Activated T-cell treated with anti-CD3 and anti-CD28 coated beads for 24 hours (primary cell): Measurements from ENCODE around the gene DNAH3.
"Not testable (repeated sequence)": the region's sequence is repeated elsewhere in the genome, so short reads cannot be mapped to it uniquely, and the experiment has no call there.

Experiments used
- DNase-seq: peaks from one replicate; pipeline ENCODE4 v3.0.0-alpha.2; 2020; ENCODE audit warnings: low read depth

The DNAH3 gene

DNA sequence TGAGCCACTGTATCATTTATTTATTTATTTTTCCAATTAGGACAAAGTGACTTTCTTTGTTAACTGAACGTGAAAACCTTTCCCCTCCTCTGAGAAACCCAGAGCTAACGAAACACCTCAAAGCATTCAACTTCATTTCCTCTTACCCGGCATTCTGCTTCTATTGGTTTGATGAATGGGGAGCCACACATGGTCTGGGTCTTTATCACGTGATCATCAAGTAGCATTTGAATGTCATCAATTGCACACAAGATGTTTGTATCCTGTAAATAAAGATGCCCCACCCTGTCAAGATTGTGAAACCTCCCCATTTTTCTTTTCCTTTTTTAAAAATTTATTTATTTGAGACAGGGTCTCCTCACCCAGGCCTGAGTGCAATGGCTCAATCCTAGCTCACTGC, 80.1 kb downstream of the DNAH3 start:
- no peak for DNase-seq

DNA sequence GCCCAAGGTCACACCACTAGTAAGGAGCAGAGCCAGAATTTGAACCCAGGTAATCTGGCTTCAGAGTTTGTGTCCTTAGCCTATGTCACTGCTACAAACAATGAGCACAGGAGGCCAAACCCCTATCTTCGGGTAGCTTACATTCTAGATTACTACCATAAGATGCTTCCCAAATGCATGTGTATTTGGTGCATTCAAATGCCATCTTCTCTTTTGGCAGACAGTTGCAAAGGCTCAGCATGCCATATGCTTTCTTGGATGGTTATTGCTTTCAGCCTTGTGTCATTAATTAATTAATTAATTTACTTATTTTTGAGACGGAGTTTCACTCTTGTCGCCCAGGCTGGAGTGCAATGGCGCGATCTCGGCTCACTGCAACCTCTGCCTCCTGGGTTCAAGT, 80.7 kb downstream of the DNAH3 start:
- DNase-seq, result no peak

DNA sequence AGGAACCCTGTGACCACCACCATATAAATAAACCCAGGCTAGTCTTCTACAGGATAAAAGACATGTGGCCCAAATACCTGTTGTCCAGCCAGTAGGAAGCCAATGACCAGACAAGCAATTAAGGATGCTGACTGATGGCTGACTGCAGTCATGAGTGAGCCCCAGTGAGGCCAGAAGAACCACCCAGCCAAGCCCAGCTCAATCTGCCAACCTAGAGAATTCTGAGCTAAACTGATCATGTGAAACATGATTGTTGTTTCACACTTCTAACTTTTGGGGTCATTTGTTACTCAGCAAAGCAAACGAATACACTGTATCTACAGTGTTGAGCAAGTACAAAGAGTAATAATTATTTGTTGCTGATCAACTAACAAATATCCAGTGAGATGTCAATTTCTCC, 86.4 kb downstream of the DNAH3 start:
- no peak for DNase-seq

DNA sequence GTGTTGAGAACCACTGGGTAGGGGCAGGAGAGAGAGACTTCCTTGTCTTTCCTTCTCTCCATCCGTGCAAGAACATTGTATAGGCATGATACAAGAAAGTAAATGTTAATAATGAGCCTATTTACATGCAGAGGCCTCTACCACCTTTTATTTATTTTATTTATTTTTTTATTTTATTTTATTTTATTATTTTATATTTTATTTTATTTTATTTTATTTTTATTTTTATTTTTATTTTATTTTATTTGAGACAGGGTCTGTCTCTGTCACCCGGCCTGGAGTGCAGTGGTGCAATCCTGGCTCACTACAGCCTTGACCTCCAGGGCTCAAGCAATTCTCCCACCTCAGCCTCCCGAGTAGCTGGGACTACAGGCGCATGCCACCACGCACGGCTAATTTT, 87.3 kb downstream of the DNAH3 start:
- not testable (repeated sequence) for DNase-seq

DNA sequence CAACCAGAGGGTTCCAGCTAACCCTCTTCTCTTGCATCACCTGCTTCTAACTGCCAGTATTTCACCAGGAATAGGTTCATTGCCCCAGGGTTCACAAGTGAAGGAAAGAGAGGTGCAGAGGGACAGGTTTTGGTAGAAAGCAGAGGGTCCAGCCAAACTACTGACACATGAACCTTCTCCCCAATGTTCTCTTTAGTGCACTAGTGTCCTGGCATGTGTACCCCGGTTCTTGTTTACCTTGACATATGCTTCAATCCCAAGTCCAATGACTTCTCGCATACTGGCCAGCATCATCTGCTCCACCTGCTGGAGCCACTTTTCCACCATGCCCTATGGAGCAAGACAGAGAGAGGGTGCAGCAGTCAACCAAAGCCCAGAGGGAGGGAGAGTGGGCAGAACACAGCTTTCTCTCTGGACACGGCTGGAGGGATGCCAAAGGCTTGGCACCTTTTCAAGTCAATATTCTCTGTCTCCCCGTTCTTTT, 90.6 kb downstream of the DNAH3 start:
- DNase-seq, result no peak

DNA sequence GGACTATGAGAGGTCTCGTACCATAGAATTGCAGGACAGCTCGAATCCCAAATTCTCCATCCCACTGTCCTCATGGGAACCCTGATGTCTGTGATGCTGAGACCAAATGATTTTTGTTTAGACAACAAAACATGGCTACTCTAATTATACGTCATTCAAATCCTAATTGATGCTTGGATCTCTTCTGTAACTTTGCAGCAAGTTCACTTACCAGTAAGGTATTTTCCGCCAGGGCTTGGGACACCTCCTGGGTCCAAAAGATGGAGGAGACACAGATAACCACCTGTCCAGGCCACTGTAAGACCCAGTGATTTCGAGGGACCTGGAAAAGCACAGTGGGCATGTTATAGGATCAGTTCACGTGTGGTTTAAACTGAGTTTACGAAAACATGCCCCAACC, 92.8 kb downstream of the DNAH3 start:
- DNase-seq, result no peak

DNA sequence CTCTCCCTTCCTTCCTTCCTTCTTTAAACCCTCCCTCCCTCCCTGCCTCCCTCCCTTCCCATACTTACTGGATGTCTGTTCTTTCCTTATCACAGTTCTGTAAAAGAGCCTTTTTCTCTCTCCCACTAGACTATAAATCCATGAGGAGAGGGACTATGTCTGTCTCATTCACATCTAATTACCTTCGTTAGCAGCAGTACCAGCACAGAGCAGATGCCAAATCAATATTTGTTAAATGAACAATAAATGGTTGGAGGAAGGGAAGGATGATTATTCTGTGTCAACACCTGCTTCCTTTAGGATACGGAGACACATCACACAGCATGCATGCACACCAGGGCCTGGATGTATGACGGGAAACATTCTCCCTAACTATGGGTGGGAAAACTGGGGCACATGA, 94.2 kb downstream of the DNAH3 start:
- DNase-seq, result no peak

DNA sequence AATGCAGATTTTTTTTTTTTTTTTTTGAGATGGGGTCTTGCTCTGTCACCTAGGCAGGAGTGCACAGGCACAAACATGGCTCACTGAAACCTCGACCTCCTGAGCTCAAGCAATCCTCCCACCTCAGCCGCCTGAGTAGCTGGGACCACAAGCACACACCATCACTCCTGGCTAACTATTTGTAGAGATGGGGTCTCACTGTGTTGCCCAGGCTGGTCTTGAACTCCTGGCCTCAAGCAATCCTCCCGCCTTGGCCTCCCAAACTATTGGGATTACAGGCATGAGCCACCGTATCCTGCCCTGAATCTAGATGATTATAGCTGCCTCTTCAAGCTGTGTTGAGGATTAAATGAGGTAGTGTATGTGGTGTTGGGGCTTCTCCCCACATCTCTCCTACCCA, 94.9 kb downstream of the DNAH3 start:
- DNase-seq, result not testable (repeated sequence)

DNA sequence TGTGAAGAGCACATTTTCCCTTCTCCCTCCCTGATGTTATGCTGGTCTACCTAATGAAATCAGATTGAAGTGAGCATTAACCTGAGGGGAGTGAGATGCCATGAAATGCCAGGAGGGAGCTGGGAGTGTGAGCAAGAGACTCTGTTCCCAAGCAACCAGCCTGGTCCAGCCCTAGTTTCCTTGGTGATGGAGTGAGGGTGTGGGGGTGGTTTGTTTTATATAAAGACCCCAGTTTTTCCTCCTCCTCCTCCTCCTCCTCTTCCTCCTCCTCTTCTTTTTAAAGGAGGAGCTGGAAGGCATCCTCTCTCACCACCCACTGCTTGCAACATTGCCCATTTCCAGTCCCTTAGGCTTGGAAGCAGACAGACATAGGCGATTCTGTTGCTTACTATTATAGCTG, 97.1 kb downstream of the DNAH3 start:
- no peak for DNase-seq

DNA sequence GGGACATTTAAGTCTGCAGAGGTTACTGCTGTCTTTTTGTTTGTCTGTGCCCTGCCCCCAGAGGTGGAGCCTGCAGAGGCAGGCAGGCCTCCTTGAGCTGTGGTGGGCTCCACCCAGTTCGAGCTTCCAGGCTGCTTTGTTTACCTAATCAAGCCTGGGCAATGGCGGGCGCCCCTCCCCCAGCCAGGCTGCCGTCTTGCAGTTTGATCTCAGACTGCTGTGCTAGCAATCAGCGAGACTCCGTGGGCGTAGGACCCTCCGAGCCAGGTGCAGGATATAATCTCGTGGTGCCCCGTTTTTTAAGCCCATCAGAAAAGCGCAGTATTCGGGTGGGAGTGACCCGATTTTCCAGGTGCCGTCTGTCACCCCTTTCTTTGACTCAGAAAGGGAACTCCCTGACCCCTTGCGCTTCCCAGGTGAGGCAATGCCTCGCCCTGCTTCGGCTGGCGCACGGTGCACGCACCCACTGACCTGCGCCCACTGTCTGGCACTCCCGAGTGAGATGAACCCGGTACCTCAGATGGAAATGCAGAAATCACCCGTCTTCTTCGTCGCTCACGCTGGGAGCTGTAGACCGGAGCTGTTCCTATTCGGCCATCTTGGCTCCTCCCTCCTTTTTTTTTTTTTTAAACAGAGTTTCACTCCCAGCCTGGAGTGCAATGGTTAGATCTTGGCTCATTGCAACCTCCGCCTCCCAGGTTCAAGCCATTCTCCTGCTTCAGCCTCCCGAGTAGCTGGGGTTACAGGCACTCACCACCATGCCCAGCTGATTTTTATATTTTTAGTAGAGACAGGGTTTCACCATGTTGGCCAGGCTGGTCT, 102.3 kb downstream of the DNAH3 start:
- DNase-seq, result not testable (repeated sequence)

DNA sequence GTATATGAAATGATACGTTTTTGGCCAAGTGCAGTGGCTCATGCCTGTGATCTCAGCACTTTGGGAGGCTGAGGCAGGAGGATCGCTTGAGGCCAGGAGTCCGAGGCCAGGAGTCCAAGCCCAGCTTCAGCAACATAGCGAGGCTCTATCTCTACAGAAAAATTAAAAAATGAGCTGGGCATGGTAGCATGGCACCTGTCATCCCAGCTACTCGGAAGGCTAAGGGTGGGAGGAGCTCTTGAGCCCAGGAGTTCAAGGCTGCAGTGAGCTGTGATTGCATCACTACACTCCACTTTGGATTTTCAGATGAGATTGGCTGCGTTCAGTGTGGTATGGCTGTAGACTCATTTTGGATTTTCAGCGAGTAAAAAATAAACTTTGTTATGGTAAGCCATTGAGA, 112.4 kb downstream of the DNAH3 start:
- no peak for DNase-seq

DNA sequence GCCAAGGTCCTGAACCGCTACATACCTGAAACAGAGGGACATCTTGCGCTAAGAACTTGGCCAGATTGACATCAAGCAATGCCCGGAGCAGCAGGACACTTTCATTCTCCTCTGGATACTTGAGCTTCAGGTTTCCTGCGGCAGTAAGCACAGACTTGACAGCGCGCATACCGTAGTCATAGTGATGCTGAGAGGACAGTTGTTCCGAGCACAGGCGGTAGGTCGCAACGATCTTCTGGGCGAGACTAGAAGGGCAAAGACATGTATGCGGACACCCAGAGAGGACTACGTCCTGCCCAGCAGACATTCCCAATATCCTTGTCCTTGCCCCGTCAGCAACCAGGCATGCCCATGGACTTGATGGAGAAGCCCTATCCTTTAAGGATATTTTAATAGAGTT, 112.9 kb downstream of the DNAH3 start:
- DNase-seq, result no peak

DNA sequence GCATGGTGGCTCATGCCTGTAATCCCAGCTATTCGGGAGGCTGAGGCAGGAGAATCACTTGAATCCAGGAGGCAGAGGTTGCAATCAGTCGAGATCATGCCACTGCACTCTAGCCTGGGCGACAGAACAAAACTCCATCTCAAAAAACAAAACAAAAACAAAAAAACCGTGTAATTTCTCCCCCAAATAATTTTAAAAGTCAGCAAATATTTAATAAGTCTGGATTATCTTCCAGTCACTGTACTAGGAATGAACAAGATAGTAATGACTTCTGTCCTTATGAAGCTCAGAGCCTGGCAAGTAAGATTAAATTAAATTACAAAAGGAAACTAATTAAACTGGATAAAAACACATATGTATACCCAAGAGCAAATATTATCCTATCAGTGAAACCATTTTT, 113.5 kb downstream of the DNAH3 start:
- DNase-seq, result no peak

DNA sequence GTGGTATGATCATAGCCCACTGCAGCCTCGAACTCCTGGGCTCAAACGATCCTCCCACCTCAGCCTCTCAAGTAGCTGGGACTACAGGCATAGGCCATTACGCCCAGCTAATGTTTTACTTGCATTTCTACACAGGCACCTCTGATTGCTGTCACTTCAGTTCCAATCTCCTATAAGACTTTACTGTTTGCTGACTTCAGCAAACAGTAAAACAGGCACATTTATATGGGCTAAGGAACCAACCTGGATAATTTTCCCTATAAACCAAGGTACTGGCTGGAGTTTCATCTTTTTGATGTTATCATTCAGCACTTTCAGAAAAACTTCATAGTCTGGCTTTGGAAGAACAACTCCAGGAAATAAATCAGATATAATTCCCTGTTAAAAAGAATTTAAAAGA, 114.2 kb downstream of the DNAH3 start:
- DNase-seq, result no peak

DNA sequence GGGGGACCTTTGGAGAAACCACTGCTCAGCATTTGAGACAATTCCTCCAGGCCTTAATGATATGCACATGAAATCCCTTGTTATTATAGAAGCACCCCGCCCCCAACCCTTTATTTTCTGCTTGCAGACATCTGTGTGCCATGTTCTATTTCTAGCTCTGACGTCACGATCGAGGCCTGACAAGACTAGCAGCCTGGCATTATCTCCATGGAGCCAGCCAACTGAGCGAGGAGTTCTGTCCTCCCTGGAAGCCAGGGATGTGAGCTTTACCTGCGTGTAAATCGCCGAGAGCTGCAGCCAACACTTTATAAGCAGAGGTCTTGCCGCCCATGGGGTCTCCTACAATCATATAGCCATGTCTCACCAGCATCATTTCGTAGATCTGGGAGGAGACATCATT, 116.9 kb downstream of the DNAH3 start:
- DNase-seq, result no peak

DNA sequence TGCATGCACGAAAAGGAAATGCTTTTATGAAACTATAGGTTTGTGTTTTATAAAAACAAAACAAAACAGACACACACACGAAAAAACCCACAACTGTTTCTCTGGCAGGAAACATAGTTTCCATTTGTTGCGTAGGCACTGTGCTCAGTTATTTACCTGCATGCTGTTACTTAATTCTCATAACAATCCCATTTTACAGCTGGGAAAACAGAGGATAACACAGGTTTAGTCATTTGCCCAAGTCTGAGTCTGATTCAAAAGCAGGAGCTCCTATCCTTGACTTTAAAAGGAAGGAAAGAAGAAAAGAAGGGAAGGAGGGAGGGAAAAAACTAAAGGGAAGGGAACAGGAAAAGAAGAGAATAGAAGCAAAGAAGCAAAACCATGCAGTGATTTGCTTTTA, 117.4 kb downstream of the DNAH3 start:
- DNase-seq, result no peak

DNA sequence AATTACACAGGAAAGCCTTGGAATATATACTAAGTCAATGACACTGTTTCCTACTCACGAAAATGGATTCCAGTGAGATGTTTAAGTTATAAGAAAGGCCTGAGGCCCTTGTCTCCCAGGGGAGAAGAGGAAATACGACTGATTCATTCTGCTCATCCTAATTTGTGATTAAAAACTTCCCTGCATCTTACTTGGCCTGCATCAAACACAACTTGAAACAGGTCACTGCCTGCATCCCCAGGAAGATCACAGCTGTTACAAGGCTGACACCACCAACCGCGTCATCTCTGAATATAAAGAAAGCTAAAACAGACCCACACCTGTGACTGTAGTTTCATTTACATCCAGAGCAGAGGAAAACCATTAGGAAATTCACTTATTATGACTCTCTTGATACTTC, 121.9 kb downstream of the DNAH3 start:
- DNase-seq, result no peak

DNA sequence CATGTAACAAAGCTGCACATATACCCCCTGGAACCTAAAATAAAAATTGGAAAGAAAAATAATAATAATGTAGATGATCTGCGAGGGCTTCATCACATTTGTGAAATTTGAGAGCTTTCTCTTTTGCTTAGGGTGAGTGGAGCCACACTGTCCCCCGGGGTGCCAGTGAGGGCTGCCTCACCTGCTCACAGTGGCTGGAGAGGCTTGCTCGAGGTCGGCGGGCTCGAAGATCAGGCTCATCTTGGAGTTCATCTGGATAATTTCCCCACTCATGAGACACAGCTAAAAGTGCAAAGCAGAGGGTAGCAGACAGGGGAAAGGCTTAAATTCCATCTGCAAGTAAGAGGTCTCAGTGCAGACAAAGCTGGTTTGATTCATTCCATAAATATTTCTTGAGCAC, 123.8 kb downstream of the DNAH3 start:
- no peak for DNase-seq

DNA sequence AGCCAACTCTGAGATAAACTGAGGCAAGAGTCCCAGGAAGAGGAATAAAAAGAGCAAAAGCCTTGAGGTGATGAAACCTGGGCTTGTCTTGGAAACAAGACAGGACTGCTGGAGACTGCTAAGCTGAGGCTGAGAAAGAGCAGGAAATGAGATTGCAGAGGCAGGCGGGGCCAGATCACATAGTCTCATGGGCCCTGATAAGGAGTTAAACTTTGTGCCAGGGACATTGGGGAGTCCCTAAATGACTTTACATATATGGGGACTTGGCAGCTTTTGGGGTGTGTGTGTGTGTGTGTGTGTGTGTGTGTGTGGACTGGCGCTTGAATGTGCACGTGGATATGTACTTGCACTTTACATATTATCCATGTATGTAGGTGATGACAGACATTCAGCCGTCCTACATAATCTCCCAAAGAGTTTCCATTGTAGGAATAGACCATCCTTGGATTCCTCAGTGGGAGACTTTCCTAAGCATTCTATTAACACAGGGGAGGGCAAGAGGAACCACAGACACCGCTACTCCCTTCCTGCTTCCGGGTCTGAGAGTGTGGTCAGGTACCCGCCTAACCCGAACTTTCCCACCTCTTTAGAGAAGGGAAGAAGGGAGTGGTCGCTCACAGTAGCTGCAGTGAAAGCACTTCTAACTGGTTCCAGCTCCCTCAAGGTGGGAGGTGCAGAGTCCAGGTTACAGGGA, 127.0 kb downstream of the DNAH3 start:
- no peak for DNase-seq

DNA sequence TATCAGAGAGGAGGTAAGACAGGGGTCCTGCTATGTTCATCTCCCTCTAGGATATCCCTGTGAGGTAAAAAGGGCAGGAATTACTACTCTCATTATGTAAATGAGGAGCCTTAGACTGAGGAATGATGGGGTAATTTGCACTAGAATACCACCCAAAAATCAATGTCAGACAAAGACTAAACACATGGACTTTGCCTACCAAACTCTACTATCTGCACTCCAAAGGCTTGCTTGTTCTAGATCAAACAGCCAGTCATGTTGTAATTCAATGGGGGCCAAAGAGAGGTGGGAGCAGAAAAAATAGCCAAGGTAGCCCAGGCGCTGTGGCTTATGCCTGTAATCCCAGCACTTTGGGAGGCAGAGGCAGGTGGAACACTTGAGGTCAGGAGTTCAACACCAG, 129.3 kb downstream of the DNAH3 start:
- no peak for DNase-seq

DNA sequence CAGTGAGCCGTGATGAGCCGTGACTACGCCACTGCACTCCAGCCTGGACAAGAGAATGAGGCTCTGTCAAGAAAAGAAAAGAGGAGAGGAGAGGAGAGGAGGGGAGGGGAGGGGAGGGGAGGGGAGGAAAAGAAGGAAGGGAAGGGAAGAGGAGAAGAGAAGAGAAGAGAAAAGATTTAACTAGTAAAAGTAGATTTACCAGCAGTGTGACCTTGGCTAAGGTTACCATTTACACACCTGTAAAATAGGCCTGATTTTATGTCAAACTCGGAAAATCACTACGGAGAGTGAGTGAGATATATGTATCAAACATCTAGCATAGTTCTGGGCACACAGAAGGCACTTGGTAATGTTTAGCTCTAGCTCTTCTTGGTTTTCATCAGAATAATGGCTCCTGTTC, 140.8 kb downstream of the DNAH3 start:
- no peak for DNase-seq

DNA sequence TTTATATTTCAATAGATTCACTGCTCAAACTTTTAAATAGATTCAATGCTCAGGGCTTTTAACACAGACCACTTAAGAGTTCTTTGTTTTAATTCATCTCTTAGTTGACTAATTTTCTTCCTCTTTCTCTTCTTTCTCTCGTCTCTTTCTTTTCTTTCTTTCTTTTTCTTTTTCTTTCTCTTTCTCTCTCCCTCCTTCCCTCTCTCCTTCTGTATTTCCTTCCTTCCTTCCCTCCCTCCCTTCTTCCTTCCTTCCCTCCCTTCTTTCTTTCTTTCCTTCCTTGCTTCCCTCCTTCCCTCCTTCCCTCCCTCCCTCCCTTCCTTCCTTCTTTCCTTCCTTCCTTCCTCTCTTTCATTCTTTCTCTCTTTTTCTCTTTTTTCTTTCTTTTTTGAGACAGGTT, 145.6 kb downstream of the DNAH3 start:
- DNase-seq, result no peak

DNA sequence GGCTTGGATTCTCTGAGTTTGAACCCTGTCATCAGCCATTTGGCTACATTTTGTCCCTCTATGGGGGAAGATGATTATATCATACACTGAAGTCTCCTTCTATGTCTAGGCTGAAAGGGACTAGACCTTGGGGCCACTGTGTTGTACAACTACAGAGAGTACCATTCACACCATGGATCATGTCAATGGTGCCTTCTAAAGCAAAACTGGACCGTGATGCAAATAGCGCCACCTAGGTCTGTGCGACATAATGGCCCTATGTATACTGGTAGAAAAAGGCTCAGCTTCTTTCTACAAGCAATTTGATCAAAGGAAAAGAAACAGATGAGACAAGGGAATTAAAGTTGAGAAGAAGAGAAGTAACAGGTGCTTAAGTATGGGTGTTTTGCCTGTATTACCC, 149.4 kb downstream of the DNAH3 start:
- no peak for DNase-seq

DNA sequence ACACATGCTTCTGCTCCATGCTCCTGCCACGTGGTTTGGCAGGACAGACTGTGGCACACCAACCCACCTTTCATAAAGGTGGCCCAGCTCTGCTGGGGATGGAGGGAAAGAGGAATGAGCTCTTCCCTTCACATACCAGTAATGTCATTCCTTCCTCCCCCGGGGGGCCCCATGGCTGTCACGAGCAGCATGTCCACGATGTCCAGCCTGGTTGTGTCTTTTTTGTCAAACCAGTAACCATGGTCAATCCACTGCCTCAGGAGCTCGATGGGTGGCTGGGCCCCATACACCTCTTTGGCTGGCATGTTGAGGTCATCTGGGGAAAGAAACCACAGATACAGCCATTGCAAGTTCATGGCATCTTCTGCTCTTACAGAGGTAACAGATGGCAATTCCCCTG, 153.5 kb downstream of the DNAH3 start:
- no peak for DNase-seq
